ENCODE measurements around the gene TLE5. TPM values are rescaled to one million over a fixed set of nuclear protein-coding genes. Genes with fewer than 3 reads are reported as not detected.

Gene TLE5
- polyA plus RNA-seq, 1 donor (not counting 4 experiments of a cell fraction or from before 2014, with no cell fraction given): 249 TPM

GRCh38 chr19:3099347-3100145 lies 37.3 kb upstream of the TLE5 start:
- Histone ChIP-seq H3K79me2 (ENCODE audit: control insufficient read depth, insufficient read depth, low read length) (peaks cover 96% of the 10 kb centered on the region), H3K36me3 (ENCODE audit: control insufficient read depth in 2 of 2, extremely low read depth in 1 of 2, insufficient read depth in 2 of 2, low read length in 2 of 2) (peaks cover 0 to 1% of the 10 kb centered on the region in 2 experiments), H2AFZ (ENCODE audit: control insufficient read depth, low read length) (no peak overlapping the region), H3K9ac (ENCODE audit: control insufficient read depth, extremely low read depth, insufficient read depth, low read length) (no peak overlapping the region), H3K27me3 (ENCODE audit: control insufficient read depth, extremely low read depth, insufficient read depth, low read length) (no peaks in the 10 kb centered on the region), H3K4me3 (ENCODE audit: control insufficient read depth in 2 of 3, extremely low read depth in 1 of 3, insufficient read depth in 2 of 3, low read depth in 1 of 3, low read length in 3 of 3) (peak overlapping the region in 1 of 3 experiments; percentile 12), H4K20me1 (ENCODE audit: control insufficient read depth, extremely low read depth, insufficient read depth, low read length) (peaks cover 10% of the 10 kb centered on the region), H3K4me2 (ENCODE audit: control insufficient read depth, extremely low read depth, insufficient read depth, low read depth, low read length) (peak overlapping the region; percentile 84), H3K9me3 (ENCODE audit: control insufficient read depth, low read depth, low read length) (no peaks in the 10 kb centered on the region), H3K9me1 (ENCODE audit: control insufficient read depth, extremely low read depth, insufficient read depth, low read length) (no peaks in the 10 kb centered on the region), H3K4me1 (ENCODE audit: control insufficient read depth, extremely low read depth, insufficient read depth, low read length) (peaks cover 29% of the 10 kb centered on the region), H3K27ac (ENCODE audit: control insufficient read depth, insufficient read depth, low read length) (no peak overlapping the region)
- dilution Hi-C loops (cut with MboI; ENCODE audit: extremely low pct_ligation_motif_present, low sequenced_read_pairs): no loop called here
- TF ChIP-seq, protein P1, sequence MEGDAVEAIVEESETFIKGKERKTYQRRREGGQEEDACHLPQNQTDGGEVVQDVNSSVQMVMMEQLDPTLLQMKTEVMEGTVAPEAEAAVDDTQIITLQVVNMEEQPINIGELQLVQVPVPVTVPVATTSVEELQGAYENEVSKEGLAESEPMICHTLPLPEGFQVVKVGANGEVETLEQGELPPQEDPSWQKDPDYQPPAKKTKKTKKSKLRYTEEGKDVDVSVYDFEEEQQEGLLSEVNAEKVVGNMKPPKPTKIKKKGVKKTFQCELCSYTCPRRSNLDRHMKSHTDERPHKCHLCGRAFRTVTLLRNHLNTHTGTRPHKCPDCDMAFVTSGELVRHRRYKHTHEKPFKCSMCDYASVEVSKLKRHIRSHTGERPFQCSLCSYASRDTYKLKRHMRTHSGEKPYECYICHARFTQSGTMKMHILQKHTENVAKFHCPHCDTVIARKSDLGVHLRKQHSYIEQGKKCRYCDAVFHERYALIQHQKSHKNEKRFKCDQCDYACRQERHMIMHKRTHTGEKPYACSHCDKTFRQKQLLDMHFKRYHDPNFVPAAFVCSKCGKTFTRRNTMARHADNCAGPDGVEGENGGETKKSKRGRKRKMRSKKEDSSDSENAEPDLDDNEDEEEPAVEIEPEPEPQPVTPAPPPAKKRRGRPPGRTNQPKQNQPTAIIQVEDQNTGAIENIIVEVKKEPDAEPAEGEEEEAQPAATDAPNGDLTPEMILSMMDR (optimal IDR thresholded peaks at IDR 0.05 in 1 of 3, IDR thresholded peaks at IDR 0.05 in 1 of 3, conservative IDR thresholded peaks at IDR 0.05 in 1 of 3; ENCODE audit: extremely low read depth in 1 of 3, insufficient read depth in 2 of 3, low read length in 3 of 3): no peak
- TF ChIP-seq EZH2 (IDR thresholded peaks at IDR 0.05; ENCODE audit: low read length): no peak
- DNase-seq (ENCODE audit: low read depth, low spot score) (no peak), FAIRE-seq (no peak)

DNA sequence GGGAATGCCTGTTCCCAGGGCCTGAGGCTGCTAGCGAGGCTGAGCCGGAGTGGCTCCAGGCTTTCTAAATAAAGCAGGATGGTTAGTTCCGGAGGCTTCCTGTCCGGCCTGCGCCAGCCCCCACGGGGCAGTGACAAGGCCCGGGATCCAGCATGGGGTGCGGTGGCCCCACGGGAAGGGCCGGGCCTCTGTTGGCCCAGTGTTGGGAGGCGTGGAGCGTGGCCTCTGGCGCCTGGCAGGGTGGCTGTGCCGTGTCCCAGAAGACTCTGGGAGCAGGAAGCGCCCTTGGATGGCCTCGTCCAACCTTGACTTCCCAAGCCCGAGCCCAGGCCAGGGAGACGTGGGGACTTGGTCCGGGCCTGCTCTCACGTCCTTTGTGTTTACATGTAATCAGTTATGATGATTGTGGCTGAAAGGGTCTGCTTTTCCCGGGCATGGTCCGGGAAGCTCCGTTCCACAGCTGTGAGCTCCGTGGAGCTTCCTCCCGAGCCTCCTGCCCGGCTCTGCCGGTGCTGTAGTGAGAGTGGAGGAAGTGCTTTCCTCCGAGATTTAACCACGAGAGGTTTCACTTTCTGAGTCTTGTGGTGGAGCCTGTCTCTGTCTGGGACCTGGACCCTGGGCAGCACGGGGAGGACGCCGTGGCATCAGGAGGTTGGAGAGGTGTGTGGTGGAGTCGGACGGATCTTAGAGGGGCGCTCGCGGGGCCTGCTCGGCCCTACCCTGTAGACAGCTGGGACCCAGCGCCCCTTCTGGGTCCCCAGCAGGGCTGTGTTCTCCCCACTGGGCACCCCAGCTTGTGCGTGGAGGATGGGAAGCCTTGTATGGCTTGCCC lies 36.4 kb upstream of the TLE5 start:
- dilution Hi-C loops (cut with MboI; ENCODE audit: extremely low pct_ligation_motif_present, low sequenced_read_pairs): no loop called here
- peaks cover 5% of the 10 kb centered on the region for H4K20me1 ChIP-seq (ENCODE audit: control insufficient read depth, extremely low read depth, insufficient read depth, low read length)
- H3K79me2 ChIP-seq (ENCODE audit: control insufficient read depth, insufficient read depth, low read length): peaks cover 90% of the 10 kb centered on the region
- peak overlapping the region; percentile 37 for H2AFZ ChIP-seq (ENCODE audit: control insufficient read depth, low read length)
- no peaks in the 10 kb centered on the region for H3K9me3 ChIP-seq (ENCODE audit: control insufficient read depth, low read depth, low read length)
- no peaks in the 10 kb centered on the region for H3K9me1 ChIP-seq (ENCODE audit: control insufficient read depth, extremely low read depth, insufficient read depth, low read length)
- peak; percentile 57 for FAIRE-seq
- peak overlapping the region; percentile 52 for H3K27ac ChIP-seq (ENCODE audit: control insufficient read depth, insufficient read depth, low read length)
- no peak for DNase-seq (ENCODE audit: low read depth, low spot score)
- H3K36me3 ChIP-seq (ENCODE audit: control insufficient read depth in 2 of 2, extremely low read depth in 1 of 2, insufficient read depth in 2 of 2, low read length in 2 of 2): peaks cover 0 to 1% of the 10 kb centered on the region in 2 experiments
- H3K9ac ChIP-seq (ENCODE audit: control insufficient read depth, extremely low read depth, insufficient read depth, low read length): peak overlapping the region; percentile 76
- peaks cover 29% of the 10 kb centered on the region for H3K4me1 ChIP-seq (ENCODE audit: control insufficient read depth, extremely low read depth, insufficient read depth, low read length)
- TF ChIP-seq, protein P1 (optimal IDR thresholded peaks at IDR 0.05 in 1 of 3, IDR thresholded peaks at IDR 0.05 in 1 of 3, conservative IDR thresholded peaks at IDR 0.05 in 1 of 3; ENCODE audit: extremely low read depth in 1 of 3, insufficient read depth in 2 of 3, low read length in 3 of 3): no peak
- TF ChIP-seq EZH2 (IDR thresholded peaks at IDR 0.05; ENCODE audit: low read length): no peak
- H3K27me3 ChIP-seq (ENCODE audit: control insufficient read depth, extremely low read depth, insufficient read depth, low read length): no peaks in the 10 kb centered on the region
- H3K4me3 ChIP-seq (ENCODE audit: control insufficient read depth in 2 of 3, extremely low read depth in 1 of 3, insufficient read depth in 2 of 3, low read depth in 1 of 3, low read length in 3 of 3): peak overlapping the region; percentile 12 to 86 (median 34)
- peak overlapping the region; percentile 84 for H3K4me2 ChIP-seq (ENCODE audit: control insufficient read depth, extremely low read depth, insufficient read depth, low read depth, low read length)

Measured in keratinocyte (primary cell).